RWPE2 (cell line): ENCODE measurements around the gene CAMP.

ENCODE experiments used
- ATAC-seq: fragments of 200-7000 bp; cut with Tn5 transposase; 3 replicates; pipeline ENCODE4 v1.9.1; 2021; ENCODE audit warnings: low read depth
- DNase-seq: peaks from one replicate; pipeline ENCODE4 v3.0.0-alpha.2; 2020; ENCODE audit warnings: low spot score
- H3K27ac ChIP-seq: fragments of 450-650 bp; 2 replicates; pipeline ENCODE4 v1.5.1; 2017; ENCODE audit warnings: mild to moderate bottlenecking; ENCODE audit not compliant: poor library complexity, severe bottlenecking
- H3K27me3 ChIP-seq: fragments of 250-450 bp; sonication (Bioruptor Pico); 2 replicates; pipeline ENCODE4 v1.5.1; 2021; ENCODE audit warnings: mild to moderate bottlenecking, moderate library complexity; ENCODE audit not compliant: insufficient read depth, poor library complexity, severe bottlenecking
- H3K36me3 ChIP-seq: fragments of 250-450 bp; sonication (Bioruptor Pico); 2 replicates; pipeline ENCODE4 v1.5.1; 2020; ENCODE audit warnings: low read depth, mild to moderate bottlenecking, moderate library complexity
- H3K4me1 ChIP-seq: fragments of 250-450 bp; sonication (Bioruptor Pico); 2 replicates; pipeline ENCODE4 v1.5.1; 2021; ENCODE audit warnings: mild to moderate bottlenecking, moderate library complexity; ENCODE audit not compliant: insufficient read depth, poor library complexity, severe bottlenecking
- H3K4me3 ChIP-seq: fragments of 250-450 bp; sonication (Bioruptor Pico); 2 replicates; pipeline ENCODE4 v1.5.1; 2021; ENCODE audit warnings: mild to moderate bottlenecking, moderate library complexity; ENCODE audit not compliant: severe bottlenecking
- H3K9me3 ChIP-seq: fragments of 250-450 bp; sonication (Bioruptor Pico); 2 replicates; pipeline ENCODE4 v1.5.1; 2021; ENCODE audit warnings: mild to moderate bottlenecking, moderate library complexity; ENCODE audit not compliant: severe bottlenecking
- TF ChIP-seq, protein P1 (sequence below): fragments of 450-650 bp; IDR thresholded peaks from one replicate; pipeline ENCODE4 v1.5.1; 2017; ENCODE audit warnings: mild to moderate bottlenecking, moderate library complexity; ENCODE audit not compliant: poor library complexity, severe bottlenecking

CAMP gene

GRCh38 chr3:48245136-48245535 is 21.8 kb downstream of the CAMP start:
- Histone ChIP-seq H3K27ac (no peak overlapping the region), H3K27me3 (no peaks in the 10 kb centered on the region), H3K4me3 (no peak overlapping the region), H3K9me3 (no peaks in the 10 kb centered on the region), H3K4me1 (peaks cover 7% of the 10 kb centered on the region), H3K36me3 (peaks cover 33% of the 10 kb centered on the region)
- TF ChIP-seq, protein P1, sequence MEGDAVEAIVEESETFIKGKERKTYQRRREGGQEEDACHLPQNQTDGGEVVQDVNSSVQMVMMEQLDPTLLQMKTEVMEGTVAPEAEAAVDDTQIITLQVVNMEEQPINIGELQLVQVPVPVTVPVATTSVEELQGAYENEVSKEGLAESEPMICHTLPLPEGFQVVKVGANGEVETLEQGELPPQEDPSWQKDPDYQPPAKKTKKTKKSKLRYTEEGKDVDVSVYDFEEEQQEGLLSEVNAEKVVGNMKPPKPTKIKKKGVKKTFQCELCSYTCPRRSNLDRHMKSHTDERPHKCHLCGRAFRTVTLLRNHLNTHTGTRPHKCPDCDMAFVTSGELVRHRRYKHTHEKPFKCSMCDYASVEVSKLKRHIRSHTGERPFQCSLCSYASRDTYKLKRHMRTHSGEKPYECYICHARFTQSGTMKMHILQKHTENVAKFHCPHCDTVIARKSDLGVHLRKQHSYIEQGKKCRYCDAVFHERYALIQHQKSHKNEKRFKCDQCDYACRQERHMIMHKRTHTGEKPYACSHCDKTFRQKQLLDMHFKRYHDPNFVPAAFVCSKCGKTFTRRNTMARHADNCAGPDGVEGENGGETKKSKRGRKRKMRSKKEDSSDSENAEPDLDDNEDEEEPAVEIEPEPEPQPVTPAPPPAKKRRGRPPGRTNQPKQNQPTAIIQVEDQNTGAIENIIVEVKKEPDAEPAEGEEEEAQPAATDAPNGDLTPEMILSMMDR, result no peak
- DNase-seq, result no peak
- no peak for ATAC-seq

DNA sequence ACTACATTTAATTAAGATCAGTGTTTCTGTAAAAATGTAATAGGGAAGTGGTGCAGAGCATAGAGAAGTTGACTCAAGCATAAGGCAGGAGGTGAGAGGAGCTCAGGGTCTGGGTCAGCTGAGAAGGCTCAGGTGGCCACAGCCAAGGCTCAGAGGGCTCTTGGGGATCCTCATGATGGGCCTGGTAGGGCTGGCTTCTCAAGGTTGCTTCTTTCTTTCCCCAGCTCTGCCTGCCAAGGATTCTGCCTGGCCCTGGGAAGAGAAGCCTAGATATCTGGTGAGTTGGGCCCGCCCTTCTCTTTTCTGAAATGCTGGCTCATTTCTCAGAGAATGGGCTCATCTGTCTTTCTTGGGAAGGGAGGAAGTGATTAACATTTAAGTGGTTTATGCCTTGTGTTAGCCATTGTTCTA is 24.1 kb downstream of the CAMP start:
- TF ChIP-seq, protein P1, result no peak
- peaks cover 41% of the 10 kb centered on the region for H3K36me3 ChIP-seq
- no peak for DNase-seq
- peaks cover 4% of the 10 kb centered on the region for H3K4me1 ChIP-seq
- peak overlapping the region; percentile 5 for H3K27ac ChIP-seq
- H3K27me3 ChIP-seq, result no peaks in the 10 kb centered on the region
- no peaks in the 10 kb centered on the region for H3K9me3 ChIP-seq
- ATAC-seq, result peak; percentile 54; the same call in 1 of the 3 replicates
- H3K4me3 ChIP-seq, result no peak overlapping the region

DNA sequence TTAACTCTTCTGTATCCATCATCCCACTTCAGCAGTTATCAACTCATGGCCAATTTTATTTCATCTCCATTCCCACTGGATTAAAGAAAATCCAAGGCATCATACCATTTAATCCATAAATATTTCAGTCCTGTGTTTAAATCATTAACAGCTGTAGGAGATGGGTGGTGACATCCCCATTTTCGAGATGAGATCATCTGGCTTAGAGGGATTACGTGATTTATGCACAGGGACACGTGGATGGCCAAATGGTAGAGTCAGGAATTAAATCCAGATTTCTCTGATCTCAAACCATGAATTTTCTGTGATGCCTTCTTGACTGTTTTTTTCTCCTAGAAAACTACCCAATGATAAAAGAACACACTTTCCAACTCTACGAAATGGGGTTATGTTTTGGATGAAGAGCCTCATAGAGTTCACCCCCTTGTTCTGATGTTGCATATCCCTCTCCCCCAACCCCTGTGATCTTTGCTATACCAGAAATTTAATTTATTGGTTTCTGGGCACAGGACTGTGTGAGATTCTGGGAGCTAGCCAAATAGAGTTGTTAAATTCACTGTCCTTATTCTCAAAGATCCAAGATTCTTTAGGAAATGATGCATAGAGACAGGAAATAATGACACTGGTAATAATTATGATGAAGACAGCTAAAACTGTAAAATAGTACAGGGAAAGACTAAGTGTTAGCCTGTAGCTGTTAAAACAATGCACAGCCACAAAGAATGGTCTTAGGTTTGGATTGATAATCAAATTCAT is 25.0 kb downstream of the CAMP start:
- no peaks in the 10 kb centered on the region for H3K4me1 ChIP-seq
- H3K9me3 ChIP-seq, result no peaks in the 10 kb centered on the region
- TF ChIP-seq, protein P1, result no peak
- no peak overlapping the region for H3K27ac ChIP-seq
- no peak for ATAC-seq
- H3K27me3 ChIP-seq, result no peaks in the 10 kb centered on the region
- H3K36me3 ChIP-seq, result peaks cover 41% of the 10 kb centered on the region
- no peak for DNase-seq
- no peak overlapping the region for H3K4me3 ChIP-seq

DNA sequence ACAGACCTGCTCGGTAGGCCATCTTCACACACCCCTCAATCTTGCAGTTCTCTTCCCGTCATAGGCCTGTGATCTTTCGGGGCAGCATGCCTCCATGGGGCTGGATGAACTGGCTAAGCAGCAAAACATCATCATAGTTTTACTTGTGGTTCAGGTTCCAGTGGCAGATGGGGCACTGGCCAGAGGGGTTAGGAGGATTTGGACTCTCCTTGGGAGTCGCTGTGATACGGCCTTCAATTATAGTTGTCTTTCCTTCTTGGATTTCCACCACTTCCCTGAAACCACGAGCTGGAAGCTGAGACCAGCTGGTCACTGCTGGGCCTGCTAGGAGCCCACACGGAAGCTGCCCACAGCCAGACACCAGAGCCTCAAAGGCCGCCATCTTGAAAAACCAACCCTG is 33.3 kb downstream of the CAMP start:
- H3K36me3 ChIP-seq, result peaks cover 49% of the 10 kb centered on the region
- no peaks in the 10 kb centered on the region for H3K27me3 ChIP-seq
- no peak overlapping the region for H3K27ac ChIP-seq
- no peaks in the 10 kb centered on the region for H3K4me1 ChIP-seq
- H3K4me3 ChIP-seq, result no peak overlapping the region
- DNase-seq (no peak), ATAC-seq (no peak)
- TF ChIP-seq, protein P1, result no peak
- peaks cover 2% of the 10 kb centered on the region for H3K9me3 ChIP-seq

- H3K4me1 ChIP-seq, result no peaks in the 10 kb centered on the region
- TF ChIP-seq, protein P1, result no peak
- H3K27me3 ChIP-seq, result no peaks in the 10 kb centered on the region
- peaks cover 68% of the 10 kb centered on the region for H3K36me3 ChIP-seq
- no peak overlapping the region for H3K27ac ChIP-seq
- peaks cover 2% of the 10 kb centered on the region for H3K9me3 ChIP-seq
- DNase-seq (no peak), ATAC-seq (no peak)
- no peak overlapping the region for H3K4me3 ChIP-seq
Observed at GRCh38 chr3:48258530-48258929, 35.2 kb downstream of the CAMP start.
